ENCODE results near the gene CDS2.

Gene CDS2

DNA sequence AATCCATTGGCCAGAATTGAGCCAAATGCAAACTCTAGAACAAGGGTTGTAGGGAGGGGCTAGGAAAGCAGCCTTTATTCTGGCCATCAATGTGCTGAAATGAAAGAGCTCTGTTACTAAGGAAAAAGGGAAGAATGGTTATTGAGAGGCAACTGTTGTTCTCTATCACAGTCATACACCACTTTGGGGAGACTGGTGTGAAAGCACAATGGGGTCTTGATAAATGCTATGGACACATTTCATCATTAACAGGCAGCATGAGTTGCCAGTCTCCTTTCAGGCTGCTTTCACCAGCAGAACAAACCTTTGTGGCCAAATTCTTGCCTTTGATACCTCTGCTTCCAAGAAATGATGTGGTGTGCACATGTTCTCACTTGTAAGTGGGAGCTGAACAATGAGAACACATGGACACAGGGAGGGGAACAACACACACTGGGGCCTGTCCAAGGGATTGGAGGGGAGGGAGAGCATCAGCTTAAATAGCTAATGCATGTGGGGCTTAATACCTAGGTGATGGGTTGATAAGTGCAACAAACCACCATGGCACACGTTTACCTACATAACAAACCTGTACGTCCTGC lies 86.2 kb downstream of the CDS2 start:
- no peak for DNase-seq (ENCODE audit: low read depth in 2 of 2)

DNA sequence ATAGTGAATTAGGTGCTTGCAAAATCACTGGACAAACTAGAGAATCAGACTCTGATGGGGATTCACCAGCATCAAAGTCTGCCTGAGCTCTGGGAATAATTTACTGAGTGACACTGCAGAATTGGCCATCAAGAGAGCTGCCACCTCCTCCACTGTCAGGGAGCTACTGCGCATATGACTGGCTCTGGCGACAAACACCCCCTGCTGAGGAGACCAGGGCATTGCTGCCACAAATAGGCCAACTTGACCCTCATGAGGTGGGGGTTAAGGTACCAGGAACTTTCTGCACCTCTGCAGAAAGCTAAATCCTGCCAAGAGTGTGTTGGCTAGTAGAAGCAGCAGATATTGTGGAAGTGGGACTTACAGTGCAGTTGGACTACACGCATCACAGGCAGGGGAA lies 88.0 kb downstream of the CDS2 start:
- no peak for DNase-seq (ENCODE audit: low read depth in 2 of 2)

- DNase-seq (ENCODE audit: low read depth in 2 of 2): no peak
Observed at GRCh38 chr20:5215672-5216304, 89.0 kb downstream of the CDS2 start.

GRCh38 chr20:5216663-5217062 lies 89.9 kb downstream of the CDS2 start:
- no peak for DNase-seq (ENCODE audit: low read depth in 2 of 2)

DNA sequence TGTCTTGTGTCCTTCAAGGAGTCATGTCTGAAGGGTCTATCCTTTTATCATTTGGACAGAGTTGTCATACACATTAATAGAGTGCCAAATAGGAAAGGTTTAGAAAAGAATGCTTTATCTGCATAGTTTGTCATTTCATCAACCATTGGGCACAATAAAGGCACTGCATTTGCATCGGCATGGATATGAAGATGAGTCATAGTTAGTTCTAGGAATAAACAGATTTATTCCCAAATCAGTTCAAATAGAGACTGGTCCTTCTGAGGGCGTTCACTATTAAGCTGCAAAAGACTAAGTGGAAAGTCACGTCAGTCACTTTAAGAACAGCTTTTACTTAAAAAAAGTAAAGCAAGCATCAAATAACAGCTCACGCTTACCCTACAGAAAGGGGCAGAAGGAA lies 90.8 kb downstream of the CDS2 start:
- DNase-seq (ENCODE audit: low read depth in 2 of 2): no peak

GRCh38 chr20:5220321-5221060 lies 93.7 kb downstream of the CDS2 start:
- no peak for DNase-seq (ENCODE audit: low read depth in 2 of 2)

DNA sequence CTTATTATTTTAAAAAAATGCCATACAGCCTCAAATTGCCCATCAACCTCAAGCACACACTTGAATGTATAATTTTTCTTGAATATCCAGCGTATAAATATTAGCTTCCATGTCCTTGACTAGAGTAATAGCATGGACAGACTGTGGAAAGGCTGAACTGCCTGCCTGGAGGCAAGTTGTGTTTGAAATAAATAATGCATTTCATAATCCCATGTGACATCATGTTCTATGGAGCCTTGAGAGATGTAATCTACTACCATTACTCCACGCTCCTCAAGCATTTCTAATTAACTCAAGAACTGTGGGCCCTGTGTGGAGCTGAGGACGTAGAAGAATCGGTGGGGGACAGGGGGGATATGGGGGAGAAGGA lies 94.2 kb downstream of the CDS2 start:
- no peak for DNase-seq (ENCODE audit: low read depth in 2 of 2)

DNA sequence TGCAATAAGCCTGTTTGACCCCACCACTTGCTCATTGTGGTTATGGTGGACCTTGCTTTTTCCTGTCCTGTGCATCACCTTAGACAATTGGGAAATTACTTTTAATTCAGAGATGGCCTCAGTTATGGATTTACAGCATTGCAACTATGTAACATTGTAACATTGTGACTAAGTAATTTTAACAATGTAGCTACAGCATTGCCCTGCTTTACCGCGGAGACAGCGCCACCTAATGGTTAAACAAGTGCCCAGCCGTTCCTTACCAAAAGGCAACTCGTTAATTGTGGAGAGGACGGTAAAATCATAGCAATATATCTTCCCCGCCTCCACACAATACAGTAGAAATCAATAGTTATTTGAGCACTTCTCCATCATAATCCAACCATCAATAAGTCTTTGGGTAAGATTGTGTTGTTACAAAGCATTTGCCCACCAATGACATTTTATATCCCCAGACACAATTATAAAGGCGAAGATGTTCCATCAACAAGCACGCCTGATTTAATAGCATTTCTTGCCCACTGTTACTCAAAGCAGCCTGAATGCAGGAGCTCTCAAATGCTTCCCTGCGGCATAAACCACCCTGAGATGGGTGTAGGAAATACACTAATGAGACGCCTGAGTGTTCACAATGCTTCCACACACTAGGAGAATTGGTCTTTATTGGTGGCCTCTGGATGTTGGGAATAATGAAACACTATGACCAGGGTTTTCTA lies 96.3 kb downstream of the CDS2 start:
- peak; percentile 5 for DNase-seq (ENCODE audit: low read depth in 2 of 2)

DNA sequence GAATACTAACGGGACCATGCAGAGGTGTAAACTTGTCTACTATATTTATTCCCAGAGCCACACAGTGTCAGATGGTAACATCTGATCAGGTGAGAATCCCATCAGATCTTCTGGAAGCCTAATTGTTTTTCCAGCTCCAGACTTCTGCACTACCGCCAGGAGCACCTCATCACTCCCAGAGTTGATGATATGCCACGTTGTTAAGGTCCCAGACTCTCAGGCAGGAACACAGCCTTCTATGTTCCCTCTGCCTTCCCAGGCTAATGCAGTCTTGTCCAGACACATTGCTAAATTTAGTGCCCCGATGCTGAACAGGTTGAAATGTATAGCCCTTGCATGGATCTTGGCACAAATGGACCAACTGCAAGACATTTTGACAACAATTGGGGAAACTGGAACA lies 103.7 kb downstream of the CDS2 start:
- no peak for DNase-seq (ENCODE audit: low read depth in 2 of 2)

DNA sequence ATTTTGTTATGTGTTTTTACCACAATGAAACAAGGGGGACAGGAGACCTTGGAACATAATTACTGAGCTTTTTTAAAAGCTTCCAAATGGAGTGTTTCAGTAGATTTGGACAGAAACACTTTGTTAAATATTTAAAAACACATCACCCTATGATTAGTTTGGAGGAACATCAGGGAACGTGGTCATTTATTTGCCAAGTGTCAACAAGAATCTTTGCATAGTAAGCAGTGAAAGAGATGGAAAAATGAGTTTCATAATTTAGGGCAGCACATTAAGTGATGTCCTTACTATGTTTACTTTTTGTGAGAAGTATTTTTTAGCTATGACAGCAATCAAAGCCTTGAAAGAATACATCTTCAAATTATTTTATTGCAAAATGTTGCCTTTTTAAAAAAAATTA lies 107.3 kb downstream of the CDS2 start:
- DNase-seq (ENCODE audit: low read depth in 2 of 2): no peak

DNA sequence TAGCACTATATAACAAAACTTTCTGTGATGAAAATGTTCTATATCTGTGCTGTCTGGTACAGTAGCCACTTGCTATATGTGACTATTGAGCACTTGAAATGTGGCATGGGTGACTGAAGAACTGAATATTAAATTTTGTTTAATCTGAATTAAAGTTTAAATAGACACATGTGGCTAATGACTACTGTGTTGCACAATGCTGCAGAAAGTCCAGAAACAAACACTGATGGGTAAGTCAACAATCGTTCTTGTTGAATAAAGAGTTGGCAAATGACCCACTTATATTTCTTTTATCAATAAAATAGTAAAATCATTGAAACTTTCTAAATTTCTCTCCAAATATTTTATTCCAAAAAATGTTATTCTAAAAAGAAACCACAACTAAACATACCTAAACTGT lies 108.2 kb downstream of the CDS2 start:
- DNase-seq (ENCODE audit: low read depth in 2 of 2): no peak
